Activated CD8-positive, alpha-beta T cell treated with anti-CD3 and anti-CD28 coated beads for 36 hours (primary cell): Measurements from ENCODE around the gene SLC25A36. TPM values are rescaled to one million over a fixed set of nuclear protein-coding genes. Genes with fewer than 3 reads are reported as not detected.

Source experiments
- ATAC-seq: fragments of 200-7000 bp; cut with Tn5 transposase; one replicate; pipeline ENCODE4 v1.10.0; 2021; ENCODE audit warnings: mild to moderate bottlenecking, moderate library complexity
- CTCF ChIA-PET: fragments of 350-600 bp; sonication (Branson Sonifier 250); formaldehyde crosslinking; loops from one replicate; lab custom pipeline; 2021; ENCODE audit warnings: antibody characterized with exemption; lab: Charles Lee
- POLR2A ChIA-PET: fragments of 350-600 bp; sonication (Branson Sonifier 250); formaldehyde crosslinking; loops from one replicate; lab custom pipeline; 2021; ENCODE audit warnings: antibody characterized with exemption; lab: Charles Lee
- DNase-seq: peaks from one replicate; pipeline ENCODE4 v3.0.0-alpha.2; 2020
- H3K27ac Mint-ChIP-seq: one replicate; pipeline ENCODE4 v1.8.0; 2021; ENCODE audit warnings: mild to moderate bottlenecking, mixed read lengths
- H3K27me3 Mint-ChIP-seq: one replicate; pipeline ENCODE4 v1.8.0; 2021; ENCODE audit warnings: mixed read lengths
- H3K36me3 Mint-ChIP-seq: one replicate; pipeline ENCODE4 v1.8.0; 2021; ENCODE audit warnings: low read depth, mixed read lengths
- H3K4me1 Mint-ChIP-seq: one replicate; pipeline ENCODE4 v1.8.0; 2021; ENCODE audit warnings: low read depth, mixed read lengths
- H3K4me3 Mint-ChIP-seq: one replicate; pipeline ENCODE4 v1.8.0; 2021; ENCODE audit warnings: mild to moderate bottlenecking, moderate library complexity, mixed read lengths
- H3K9me3 Mint-ChIP-seq: one replicate; pipeline ENCODE4 v1.8.0; 2021; ENCODE audit warnings: mixed read lengths
- CTCF ChIP-seq: fragments of 200-600 bp; IDR thresholded peaks from one replicate; pipeline ENCODE4 v1.8.0; 2022; ENCODE audit warnings: antibody characterized with exemption, mild to moderate bottlenecking
- intact Hi-C: fragments of 100-400 bp; cut with micrococcal nuclease; formaldehyde crosslinking; loops from one replicate; pipeline ENCODE4 v1.10.0; 2022
- total RNA-seq, 2 experiments: library from RNA; stranded (reverse); gene quantifications; one replicate each; pipeline ENCODE4 v1.2.3, GENCODE V29; 2021

Gene SLC25A36
- total RNA-seq, 2 experiments from 2014 or later, result 102 to 106 TPM

- ATAC-seq, result no peak
- H3K27me3 Mint-ChIP-seq, result peaks cover 1% of the 10 kb centered on the region
- H3K4me3 Mint-ChIP-seq, result no peak overlapping the region
- DNase-seq, result no peak
- intact Hi-C loops, result no loop called here
- no peaks in the 10 kb centered on the region for H3K9me3 Mint-ChIP-seq
- CTCF ChIA-PET, result no interaction called here
- H3K27ac Mint-ChIP-seq, result no peak overlapping the region
- no peaks in the 10 kb centered on the region for H3K36me3 Mint-ChIP-seq
- no peaks in the 10 kb centered on the region for H3K4me1 Mint-ChIP-seq
- TF ChIP-seq CTCF, result no peak
- POLR2A ChIA-PET, result no interaction called here
Measured at GRCh38 chr3:140902791-140903190, 38.8 kb upstream of the SLC25A36 start.

- ChIA-PET POLR2A (no interaction called here), CTCF (no interaction called here)
- H3K27ac Mint-ChIP-seq, result no peak overlapping the region
- DNase-seq (no peak), ATAC-seq (no peak)
- H3K27me3 Mint-ChIP-seq, result peaks cover 1% of the 10 kb centered on the region
- intact Hi-C loops, result no loop called here
- no peaks in the 10 kb centered on the region for H3K36me3 Mint-ChIP-seq
- no peak overlapping the region for H3K4me3 Mint-ChIP-seq
- no peak for TF ChIP-seq CTCF
- no peaks in the 10 kb centered on the region for H3K4me1 Mint-ChIP-seq
- no peaks in the 10 kb centered on the region for H3K9me3 Mint-ChIP-seq
Measured at GRCh38 chr3:140903196-140903595, 38.4 kb upstream of the SLC25A36 start.

GRCh38 chr3:140904521-140904920 is 37.1 kb upstream of the SLC25A36 start:
- DNase-seq (no peak), ATAC-seq (no peak)
- no peaks in the 10 kb centered on the region for H3K9me3 Mint-ChIP-seq
- no peaks in the 10 kb centered on the region for H3K36me3 Mint-ChIP-seq
- intact Hi-C loops, result no loop called here
- H3K27ac Mint-ChIP-seq, result no peak overlapping the region
- no peak for TF ChIP-seq CTCF
- H3K27me3 Mint-ChIP-seq, result no peaks in the 10 kb centered on the region
- ChIA-PET CTCF (interaction anchor here (0.8 kb wide), 1 partner anchor 287 kb away, joined by 3 read pairs; no protein-coding TSS in a partner anchor), POLR2A (no interaction called here)
- H3K4me3 Mint-ChIP-seq, result no peak overlapping the region
- no peaks in the 10 kb centered on the region for H3K4me1 Mint-ChIP-seq

DNA sequence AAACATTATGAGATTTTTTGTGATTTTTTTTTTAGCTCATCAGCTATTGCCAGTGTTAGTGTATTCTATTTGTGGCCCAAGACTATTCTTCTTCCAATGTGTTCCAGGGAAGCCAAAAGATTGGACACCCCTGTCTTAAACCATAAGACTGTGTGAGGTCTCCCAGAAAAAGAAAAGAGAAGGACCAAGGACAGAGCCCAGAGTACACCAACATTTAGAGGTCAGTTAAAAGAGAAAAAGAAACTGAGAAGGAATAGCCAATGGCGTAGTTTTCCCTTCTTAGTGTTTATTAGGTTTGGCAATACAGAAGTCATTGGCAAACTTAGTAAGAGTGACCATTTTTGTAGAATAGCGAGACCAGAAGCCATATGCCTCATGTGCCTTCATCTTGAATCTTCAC is 36.1 kb upstream of the SLC25A36 start:
- no peak for TF ChIP-seq CTCF
- H3K36me3 Mint-ChIP-seq, result no peaks in the 10 kb centered on the region
- no peak overlapping the region for H3K27ac Mint-ChIP-seq

DNA sequence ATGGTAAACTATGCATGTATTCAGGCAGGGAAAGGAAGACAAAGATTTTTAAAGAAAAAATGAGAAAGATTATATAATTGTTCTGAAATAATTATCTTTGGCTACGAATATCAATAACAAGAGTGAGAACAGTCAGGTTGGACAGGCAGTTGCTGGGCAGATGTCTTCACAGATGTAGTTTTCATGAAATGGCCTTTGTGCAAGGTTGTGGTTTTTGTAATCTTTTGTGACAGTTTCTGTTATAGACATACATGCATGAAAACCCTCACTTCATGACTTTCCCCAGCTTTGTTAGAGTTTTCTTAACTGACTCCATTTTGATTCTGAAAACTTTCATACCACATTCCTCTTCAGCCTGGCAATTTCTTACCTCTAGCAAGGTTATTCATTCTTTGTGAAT is 34.9 kb upstream of the SLC25A36 start:
- TF ChIP-seq CTCF, result no peak
- ChIA-PET CTCF (interaction anchor here (1.5 to 1.7 kb wide), 2 partner anchors 8 to 10 kb away, joined by 6 read pairs; no protein-coding TSS in a partner anchor), POLR2A (no interaction called here)
- H3K4me3 Mint-ChIP-seq, result no peak overlapping the region
- no peak overlapping the region for H3K27ac Mint-ChIP-seq
- intact Hi-C loops, result no loop called here
- H3K4me1 Mint-ChIP-seq, result no peaks in the 10 kb centered on the region
- H3K27me3 Mint-ChIP-seq, result no peaks in the 10 kb centered on the region
- DNase-seq (no peak), ATAC-seq (no peak)
- H3K9me3 Mint-ChIP-seq, result no peaks in the 10 kb centered on the region
- no peaks in the 10 kb centered on the region for H3K36me3 Mint-ChIP-seq

More for the DNA sequence above, 36.1 kb upstream of the SLC25A36 start:
- Mint-ChIP-seq H3K4me3 (no peak overlapping the region), H3K9me3 (no peaks in the 10 kb centered on the region), H3K4me1 (no peaks in the 10 kb centered on the region), H3K27me3 (no peaks in the 10 kb centered on the region)
- intact Hi-C loops, result no loop called here
- DNase-seq, result no peak
- ATAC-seq, result no peak
- ChIA-PET CTCF (interaction anchor here (1.7 kb wide), 1 partner anchor 9 kb away, joined by 6 read pairs; no protein-coding TSS in a partner anchor), POLR2A (no interaction called here)
